ENCODE results near the gene EYS.

The EYS gene

DNA sequence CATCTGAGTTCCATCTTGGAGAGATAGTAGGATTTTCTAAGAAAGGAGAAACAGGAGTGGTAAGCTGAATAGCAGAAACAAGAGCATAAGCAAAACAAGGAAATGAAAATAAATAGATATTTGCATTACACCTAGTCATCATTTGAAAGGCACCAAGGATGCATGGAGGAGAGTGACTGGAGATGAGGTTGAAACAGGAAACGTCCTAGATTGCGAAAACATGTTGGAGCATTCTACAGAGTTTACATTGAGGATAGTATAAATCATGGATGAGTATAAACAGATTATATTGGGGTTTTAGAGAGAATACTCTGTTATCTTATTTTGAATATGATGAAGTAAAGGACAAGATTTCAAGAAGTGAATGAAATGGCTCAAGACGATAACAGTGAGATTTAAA is 507.3 kb downstream of the EYS start:
- Histone ChIP-seq H3K9me2 (replicated peaks; ENCODE audit: insufficient read depth, low read length) (no peaks in the 10 kb centered on the region), H3K27me3 (replicated peaks; ENCODE audit: insufficient read depth, low read length) (no peaks in the 10 kb centered on the region), H3K4me1 (ENCODE audit: low read length) (no peaks in the 10 kb centered on the region), H3F3A (ENCODE audit: insufficient read depth, low read length) (no peaks in the 10 kb centered on the region), H3K4me3 (ENCODE audit: low read length) (no peak overlapping the region), H3K79me2 (ENCODE audit: low read length) (no peaks in the 10 kb centered on the region), H4K20me1 (ENCODE audit: insufficient read depth, low read length) (no peaks in the 10 kb centered on the region), H3K27ac (ENCODE audit: low read length) (no peak overlapping the region), H3K9me3 (replicated peaks; ENCODE audit: insufficient read depth, low read length) (no peaks in the 10 kb centered on the region), H3K9ac (ENCODE audit: low read length) (no peak overlapping the region), H3K4me2 (ENCODE audit: low read depth, low read length) (no peak overlapping the region), H3K36me3 (replicated peaks; ENCODE audit: insufficient read depth, low read length) (no peaks in the 10 kb centered on the region), H2AFZ (ENCODE audit: low read length) (no peak overlapping the region)
- TF ChIP-seq, protein P1, sequence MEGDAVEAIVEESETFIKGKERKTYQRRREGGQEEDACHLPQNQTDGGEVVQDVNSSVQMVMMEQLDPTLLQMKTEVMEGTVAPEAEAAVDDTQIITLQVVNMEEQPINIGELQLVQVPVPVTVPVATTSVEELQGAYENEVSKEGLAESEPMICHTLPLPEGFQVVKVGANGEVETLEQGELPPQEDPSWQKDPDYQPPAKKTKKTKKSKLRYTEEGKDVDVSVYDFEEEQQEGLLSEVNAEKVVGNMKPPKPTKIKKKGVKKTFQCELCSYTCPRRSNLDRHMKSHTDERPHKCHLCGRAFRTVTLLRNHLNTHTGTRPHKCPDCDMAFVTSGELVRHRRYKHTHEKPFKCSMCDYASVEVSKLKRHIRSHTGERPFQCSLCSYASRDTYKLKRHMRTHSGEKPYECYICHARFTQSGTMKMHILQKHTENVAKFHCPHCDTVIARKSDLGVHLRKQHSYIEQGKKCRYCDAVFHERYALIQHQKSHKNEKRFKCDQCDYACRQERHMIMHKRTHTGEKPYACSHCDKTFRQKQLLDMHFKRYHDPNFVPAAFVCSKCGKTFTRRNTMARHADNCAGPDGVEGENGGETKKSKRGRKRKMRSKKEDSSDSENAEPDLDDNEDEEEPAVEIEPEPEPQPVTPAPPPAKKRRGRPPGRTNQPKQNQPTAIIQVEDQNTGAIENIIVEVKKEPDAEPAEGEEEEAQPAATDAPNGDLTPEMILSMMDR (IDR thresholded peaks at IDR 0.05; ENCODE audit: low read length), result no peak
- TF ChIP-seq EZH2 (optimal IDR thresholded peaks at IDR 0.05; ENCODE audit: low read depth, low read length) (no peak), EZH2phosphoT487 (IDR thresholded peaks at IDR 0.05; ENCODE audit: low read length) (no peak)
- DNase-seq, result no peak

DNA sequence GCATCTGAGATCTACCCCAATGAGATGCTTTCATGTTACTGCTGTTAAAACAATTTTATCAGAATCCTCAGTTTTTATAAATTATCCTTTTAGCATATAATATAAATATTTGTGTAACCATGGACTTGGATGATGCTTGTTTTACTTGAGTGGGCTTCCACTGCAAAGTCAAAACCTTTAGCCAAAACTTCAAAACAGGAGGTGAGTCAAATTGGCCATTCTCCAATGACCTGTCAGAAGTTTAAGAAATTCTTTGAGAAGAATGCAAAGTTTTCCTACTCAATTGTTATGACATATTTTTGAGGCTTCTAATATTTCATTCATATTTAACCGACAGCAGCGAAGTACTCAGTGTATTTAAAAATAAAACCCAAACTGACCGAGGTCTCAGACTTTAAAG is 507.9 kb downstream of the EYS start:
- Histone ChIP-seq H3K4me2 (ENCODE audit: low read depth, low read length) (no peak overlapping the region), H3F3A (ENCODE audit: insufficient read depth, low read length) (no peaks in the 10 kb centered on the region), H3K9ac (ENCODE audit: low read length) (no peak overlapping the region), H3K79me2 (ENCODE audit: low read length) (no peaks in the 10 kb centered on the region), H3K27ac (ENCODE audit: low read length) (no peak overlapping the region), H3K9me3 (replicated peaks; ENCODE audit: insufficient read depth, low read length) (no peaks in the 10 kb centered on the region), H2AFZ (ENCODE audit: low read length) (no peak overlapping the region), H3K4me1 (ENCODE audit: low read length) (no peaks in the 10 kb centered on the region), H3K4me3 (ENCODE audit: low read length) (no peak overlapping the region), H4K20me1 (ENCODE audit: insufficient read depth, low read length) (no peaks in the 10 kb centered on the region), H3K9me2 (replicated peaks; ENCODE audit: insufficient read depth, low read length) (no peaks in the 10 kb centered on the region), H3K27me3 (replicated peaks; ENCODE audit: insufficient read depth, low read length) (no peaks in the 10 kb centered on the region), H3K36me3 (replicated peaks; ENCODE audit: insufficient read depth, low read length) (no peaks in the 10 kb centered on the region)
- DNase-seq, result no peak
- TF ChIP-seq, protein P1 (IDR thresholded peaks at IDR 0.05; ENCODE audit: low read length), result no peak
- TF ChIP-seq EZH2 (optimal IDR thresholded peaks at IDR 0.05; ENCODE audit: low read depth, low read length), result no peak

DNA sequence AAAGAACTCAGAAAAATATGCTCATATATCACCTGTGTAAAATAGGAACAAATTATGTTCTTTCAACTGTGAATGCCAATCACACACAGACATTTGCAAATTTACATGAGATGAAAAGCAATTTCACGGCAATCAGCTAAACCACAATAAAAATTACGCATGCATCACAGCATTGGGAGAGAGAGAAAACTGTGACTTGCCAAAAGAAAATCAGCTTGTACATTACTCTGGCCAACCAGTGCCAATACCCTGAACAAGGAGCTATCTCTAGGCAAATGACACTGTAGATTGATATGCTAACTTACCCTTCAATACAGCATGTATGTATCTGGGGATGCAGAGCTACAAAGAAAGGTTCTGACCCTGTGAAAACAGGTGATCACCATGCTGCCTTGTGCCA is 515.6 kb downstream of the EYS start:
- Histone ChIP-seq H3K9me3 (replicated peaks; ENCODE audit: insufficient read depth, low read length) (no peaks in the 10 kb centered on the region), H3K27me3 (replicated peaks; ENCODE audit: insufficient read depth, low read length) (no peaks in the 10 kb centered on the region), H2AFZ (ENCODE audit: low read length) (no peak overlapping the region), H3K4me2 (ENCODE audit: low read depth, low read length) (no peak overlapping the region), H4K20me1 (ENCODE audit: insufficient read depth, low read length) (no peaks in the 10 kb centered on the region), H3K4me3 (ENCODE audit: low read length) (no peak overlapping the region), H3K27ac (ENCODE audit: low read length) (no peak overlapping the region), H3F3A (ENCODE audit: insufficient read depth, low read length) (no peaks in the 10 kb centered on the region), H3K9me2 (replicated peaks; ENCODE audit: insufficient read depth, low read length) (no peaks in the 10 kb centered on the region), H3K9ac (ENCODE audit: low read length) (no peak overlapping the region), H3K79me2 (ENCODE audit: low read length) (no peaks in the 10 kb centered on the region), H3K36me3 (replicated peaks; ENCODE audit: insufficient read depth, low read length) (no peaks in the 10 kb centered on the region), H3K4me1 (ENCODE audit: low read length) (no peaks in the 10 kb centered on the region)
- TF ChIP-seq, protein P1 (IDR thresholded peaks at IDR 0.05; ENCODE audit: low read length), result no peak
- TF ChIP-seq EZH2 (optimal IDR thresholded peaks at IDR 0.05; ENCODE audit: low read depth, low read length), result no peak
- TF ChIP-seq EZH2phosphoT487 (IDR thresholded peaks at IDR 0.05; ENCODE audit: low read length), result no peak
- DNase-seq, result no peak

All from MM.1S (cell line).